Measurements from ENCODE around the gene B4GALT1. TPM values are rescaled to one million over a fixed set of nuclear protein-coding genes. Genes with fewer than 3 reads are reported as not detected.
"Not testable (repeated sequence)": the region's sequence is repeated elsewhere in the genome, so short reads cannot be mapped to it uniquely, and the experiment has no call there.

Gene B4GALT1
- total RNA-seq, 2 donors from 2014 or later, result 57.6 to 76.1 TPM

GRCh38 chr9:33097192-33097591 is 69.9 kb downstream of the B4GALT1 start:
- DNase-seq (ENCODE audit: low spot score), result no peak
- H3K27me3 ChIP-seq, result no peaks in the 10 kb centered on the region
- H3K4me1 ChIP-seq, result peaks cover 0 to 12% of the 10 kb centered on the region in 2 donors
- no peaks in the 10 kb centered on the region for H3K36me3 ChIP-seq
- TF ChIP-seq, protein P1, sequence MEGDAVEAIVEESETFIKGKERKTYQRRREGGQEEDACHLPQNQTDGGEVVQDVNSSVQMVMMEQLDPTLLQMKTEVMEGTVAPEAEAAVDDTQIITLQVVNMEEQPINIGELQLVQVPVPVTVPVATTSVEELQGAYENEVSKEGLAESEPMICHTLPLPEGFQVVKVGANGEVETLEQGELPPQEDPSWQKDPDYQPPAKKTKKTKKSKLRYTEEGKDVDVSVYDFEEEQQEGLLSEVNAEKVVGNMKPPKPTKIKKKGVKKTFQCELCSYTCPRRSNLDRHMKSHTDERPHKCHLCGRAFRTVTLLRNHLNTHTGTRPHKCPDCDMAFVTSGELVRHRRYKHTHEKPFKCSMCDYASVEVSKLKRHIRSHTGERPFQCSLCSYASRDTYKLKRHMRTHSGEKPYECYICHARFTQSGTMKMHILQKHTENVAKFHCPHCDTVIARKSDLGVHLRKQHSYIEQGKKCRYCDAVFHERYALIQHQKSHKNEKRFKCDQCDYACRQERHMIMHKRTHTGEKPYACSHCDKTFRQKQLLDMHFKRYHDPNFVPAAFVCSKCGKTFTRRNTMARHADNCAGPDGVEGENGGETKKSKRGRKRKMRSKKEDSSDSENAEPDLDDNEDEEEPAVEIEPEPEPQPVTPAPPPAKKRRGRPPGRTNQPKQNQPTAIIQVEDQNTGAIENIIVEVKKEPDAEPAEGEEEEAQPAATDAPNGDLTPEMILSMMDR (IDR thresholded peaks at IDR 0.05), result no peak
- H3K27ac ChIP-seq, result no peak overlapping the region
- no peaks in the 10 kb centered on the region for H3K9me3 ChIP-seq
- no peak overlapping the region for H3K4me3 ChIP-seq

DNA sequence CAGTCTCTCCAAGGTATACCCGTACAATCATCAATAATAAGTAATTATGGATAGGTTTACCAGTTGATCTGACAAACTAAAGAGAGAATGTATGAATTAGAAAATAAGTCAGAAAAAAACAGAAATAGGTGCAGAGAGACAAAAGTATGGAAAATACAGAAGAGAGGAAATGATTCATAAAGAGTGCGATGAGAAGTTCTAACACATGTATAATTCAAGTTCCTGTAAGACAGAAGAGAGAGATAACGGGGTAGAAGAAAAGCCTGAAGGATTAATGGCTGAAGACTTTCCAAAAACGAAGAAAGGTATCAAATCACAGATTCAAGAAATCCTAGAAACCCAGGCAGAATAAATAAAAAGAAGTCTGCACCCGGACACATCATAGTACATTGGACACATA is 74.5 kb downstream of the B4GALT1 start:
- Histone ChIP-seq H3K9me3 (no peaks in the 10 kb centered on the region), H3K4me3 (no peak overlapping the region), H3K27me3 (no peaks in the 10 kb centered on the region), H3K27ac (no peak overlapping the region), H3K4me1 (no peaks in the 10 kb centered on the region), H3K36me3 (no peaks in the 10 kb centered on the region)
- DNase-seq (ENCODE audit: low spot score), result no peak
- TF ChIP-seq, protein P1 (IDR thresholded peaks at IDR 0.05), result no peak

DNA sequence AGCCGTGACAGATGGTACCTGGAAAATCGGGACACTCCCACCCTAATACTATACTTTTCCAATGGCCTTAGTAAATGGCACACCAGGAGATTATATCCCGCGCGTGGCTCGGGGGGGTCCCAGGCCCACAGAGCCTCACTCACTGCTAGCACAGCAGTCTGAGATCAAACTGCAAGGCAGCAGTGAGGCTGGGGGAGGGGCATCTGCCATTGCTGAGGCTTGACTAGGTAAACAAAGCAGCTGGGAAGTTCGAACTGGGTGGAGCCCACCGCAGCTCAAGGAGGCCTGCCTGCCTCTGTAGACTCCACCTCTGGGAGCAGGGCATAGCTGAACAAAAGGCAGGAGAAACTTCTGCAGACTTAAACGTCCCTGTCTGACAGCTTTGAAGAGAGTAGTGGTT is 81.5 kb downstream of the B4GALT1 start:
- H3K9me3 ChIP-seq; H3K27me3 ChIP-seq; H3K4me3 ChIP-seq; DNase-seq (ENCODE audit: low spot score); H3K36me3 ChIP-seq; H3K27ac ChIP-seq: not testable (repeated sequence)
- peaks cover 0 to 11% of the 10 kb centered on the region in 2 donors for H3K4me1 ChIP-seq

- H3K4me3 ChIP-seq, result no peak overlapping the region
- H3K9me3 ChIP-seq, result no peaks in the 10 kb centered on the region
- DNase-seq (ENCODE audit: low spot score), result no peak
- TF ChIP-seq, protein P1 (IDR thresholded peaks at IDR 0.05), result no peak
- H3K27me3 ChIP-seq, result no peaks in the 10 kb centered on the region
- peaks cover 0 to 12% of the 10 kb centered on the region in 2 donors for H3K4me1 ChIP-seq
- H3K27ac ChIP-seq, result no peak overlapping the region
- H3K36me3 ChIP-seq, result no peaks in the 10 kb centered on the region
Observed at GRCh38 chr9:33082538-33083326, 84.4 kb downstream of the B4GALT1 start.

DNA sequence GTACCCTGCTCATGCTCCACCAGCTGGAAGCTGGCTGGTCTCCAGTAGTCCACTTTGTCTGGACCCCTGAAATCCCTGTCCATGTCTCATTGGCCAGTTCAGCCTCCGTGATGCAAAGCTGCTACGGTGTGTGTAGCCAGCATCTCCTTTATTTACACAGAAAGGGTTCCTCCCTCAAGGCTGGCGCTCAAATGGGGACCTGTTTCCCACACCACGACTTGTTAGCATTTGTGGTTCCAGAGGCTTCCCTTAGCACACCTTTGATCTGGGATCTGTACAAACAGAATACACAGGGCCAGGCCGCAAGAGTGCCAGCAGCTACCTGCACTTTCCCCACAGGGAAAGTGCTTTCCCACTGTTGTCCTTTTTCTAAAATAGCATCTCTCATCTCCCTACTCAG is 85.0 kb downstream of the B4GALT1 start:
- no peak for DNase-seq (ENCODE audit: low spot score)
- Histone ChIP-seq H3K27ac (no peak overlapping the region), H3K27me3 (no peaks in the 10 kb centered on the region), H3K4me1 (peaks cover 0 to 12% of the 10 kb centered on the region in 2 donors), H3K9me3 (no peaks in the 10 kb centered on the region), H3K36me3 (no peaks in the 10 kb centered on the region), H3K4me3 (no peak overlapping the region)
- TF ChIP-seq, protein P1 (IDR thresholded peaks at IDR 0.05), result no peak

GRCh38 chr9:33081128-33081851 is 85.8 kb downstream of the B4GALT1 start:
- H3K27ac ChIP-seq, result peak overlapping the region in 1 of 2 donors; percentile 17
- H3K27me3 ChIP-seq, result no peaks in the 10 kb centered on the region
- DNase-seq (ENCODE audit: low spot score), result no peak
- H3K4me1 ChIP-seq, result peaks cover 0 to 12% of the 10 kb centered on the region in 2 donors
- TF ChIP-seq, protein P1 (IDR thresholded peaks at IDR 0.05), result peak; percentile 47 to 82
- no peak overlapping the region for H3K4me3 ChIP-seq
- H3K9me3 ChIP-seq, result no peaks in the 10 kb centered on the region
- no peaks in the 10 kb centered on the region for H3K36me3 ChIP-seq

Measured in right atrium auricular region (tissue), 2 donors.